GM12872 (cell line): ENCODE measurements around the gene ORC2.

ENCODE experiments used
- CTCF ChIP-seq: IDR thresholded peaks from 3 replicates; pipeline ENCODE4 v1.5.1; 2011; ENCODE audit warnings: low read depth, mild to moderate bottlenecking, low read length, moderate library complexity; ENCODE audit not compliant: insufficient read depth

The ORC2 gene

GRCh38 chr2:200888704-200889625, 74.5 kb downstream of the ORC2 start, which contains the start of the genes NIF3L1 and PPIL3:
Gene NIF3L1, plus strand, starts transcription at chr2:200889371. Its CDS starts 2,573 bp downstream, at chr2:200891944.
Gene PPIL3, minus strand, starts transcription at chr2:200889077. Its CDS starts 1,462 bp downstream, at chr2:200887615.
- no peak for TF ChIP-seq CTCF

- TF ChIP-seq CTCF = no peak
These were observed 85.1 kb downstream of the ORC2 start for GRCh38 chr2:200878289-200878880.

GRCh38 chr2:200877443-200877842, 86.0 kb downstream of the ORC2 start:
- TF ChIP-seq CTCF = no peak

- no peak for TF ChIP-seq CTCF
These were observed 89.9 kb downstream of the ORC2 start for GRCh38 chr2:200873560-200873959.

GRCh38 chr2:200871151-200871550, 92.3 kb downstream of the ORC2 start:
- no peak for TF ChIP-seq CTCF

- no peak for TF ChIP-seq CTCF
These were observed 94.4 kb downstream of the ORC2 start for GRCh38 chr2:200869014-200869413.

GRCh38 chr2:200864176-200865034, 99.1 kb downstream of the ORC2 start, which contains the start of gene CLK1:
Gene CLK1, minus strand, starts transcription at chr2:200864658. Its CDS starts 2,796 bp downstream, at chr2:200861862.
- no peak for TF ChIP-seq CTCF
